Liver (tissue), 9 donors: Measurements from ENCODE around the gene GFI1. TPM values are rescaled to one million over a fixed set of nuclear protein-coding genes. Genes with fewer than 3 reads are reported as not detected.

ENCODE experiments used
- DNase-seq: peaks from one replicate; pipeline ENCODE4 v3.0.0-alpha.2; 2017; ENCODE audit warnings: low spot score
- H3K27ac ChIP-seq, 2 donors: one replicate each; pipeline ENCODE4 v1.7.0; 2013; ENCODE audit warnings: inconsistent platforms in 2 of 2, low read length in 2 of 2, control low read depth in 1 of 2, low read depth in 1 of 2, mild to moderate bottlenecking in 1 of 2
- H3K27me3 ChIP-seq, 4 donors: one replicate each; pipeline versions ENCODE4 v1.6.1 to v1.7.0; 2013; ENCODE audit warnings: low read length in 3 of 4, inconsistent platforms in 1 of 4, mild to moderate bottlenecking in 1 of 4, moderate library complexity in 1 of 4; ENCODE audit not compliant: control insufficient read depth in 4 of 4, insufficient read depth in 4 of 4
- H3K36me3 ChIP-seq, 4 donors: one replicate each; pipeline versions ENCODE4 v1.6.1 to v1.7.0; 2013; ENCODE audit warnings: low read length in 3 of 4, mild to moderate bottlenecking in 3 of 4, low read depth in 1 of 4, moderate library complexity in 1 of 4; ENCODE audit not compliant: control insufficient read depth in 4 of 4, insufficient read depth in 3 of 4
- H3K4me1 ChIP-seq, 4 donors: one replicate each; pipeline versions ENCODE4 v1.6.1 to v1.7.0; 2013; ENCODE audit warnings: low read length in 3 of 4, mild to moderate bottlenecking in 3 of 4, moderate library complexity in 1 of 4; ENCODE audit not compliant: control insufficient read depth in 4 of 4, insufficient read depth in 4 of 4
- H3K4me3 ChIP-seq, 3 donors: one replicate each; pipeline versions ENCODE4 v1.6.1 to v1.7.0; 2013; ENCODE audit warnings: low read length in 3 of 3, control low read depth in 1 of 3, low read depth in 1 of 3, mild to moderate bottlenecking in 1 of 3
- H3K9ac ChIP-seq, 2 donors: one replicate each; pipeline ENCODE4 v1.7.0; 2013; ENCODE audit warnings: low read length in 2 of 2, mild to moderate bottlenecking in 2 of 2, moderate library complexity in 2 of 2, control low read depth in 1 of 2, low read depth in 1 of 2
- H3K9me3 ChIP-seq, 4 donors: one replicate each; pipeline versions ENCODE4 v1.6.1 to v1.7.0; 2013; ENCODE audit warnings: low read length in 3 of 4; ENCODE audit not compliant: control insufficient read depth in 4 of 4
- EGR1 ChIP-seq, 2 donors: IDR thresholded peaks; 2 replicates each; pipeline ENCODE4 v1.6.1; 2016 to 2018; ENCODE audit warnings: antibody characterized with exemption in 2 of 2, low read depth in 2 of 2
- FOXA1 ChIP-seq: IDR thresholded peaks from 2 replicates; pipeline ENCODE4 v1.6.1; 2016; ENCODE audit warnings: antibody characterized with exemption
- FOXA2 ChIP-seq: IDR thresholded peaks from 2 replicates; pipeline ENCODE4 v1.6.1; 2016; ENCODE audit warnings: antibody characterized with exemption
- HNF4A ChIP-seq, 2 donors: conservative IDR thresholded peaks; 2 replicates each; pipeline ENCODE4 v1.6.1; 2016; ENCODE audit warnings: antibody characterized with exemption in 2 of 2, mild to moderate bottlenecking in 2 of 2
- HNF4G ChIP-seq: IDR thresholded peaks from 2 replicates; pipeline ENCODE4 v1.6.1; 2016; ENCODE audit warnings: antibody characterized with exemption
- JUND ChIP-seq, 2 donors: IDR thresholded peaks; 2 replicates each; pipeline ENCODE4 v1.6.1; 2016; ENCODE audit warnings: antibody characterized with exemption in 2 of 2
- NR2F2 ChIP-seq: IDR thresholded peaks from 2 replicates; pipeline ENCODE4 v1.6.1; 2016; ENCODE audit warnings: antibody characterized with exemption
- RAD21 ChIP-seq, 2 donors: IDR thresholded peaks; 2 replicates each; pipeline ENCODE4 v1.6.1; 2016; ENCODE audit warnings: antibody characterized with exemption in 2 of 2, mild to moderate bottlenecking in 2 of 2
- REST ChIP-seq: IDR thresholded peaks from 2 replicates; pipeline ENCODE4 v1.6.1; 2016; ENCODE audit warnings: antibody characterized with exemption, mild to moderate bottlenecking
- RXRA ChIP-seq, 2 donors: IDR thresholded peaks; 2 replicates each; pipeline ENCODE4 v1.6.1; 2017 to 2018; ENCODE audit warnings: antibody characterized with exemption in 2 of 2, mild to moderate bottlenecking in 1 of 2
- SP1 ChIP-seq: IDR thresholded peaks from 2 replicates; pipeline ENCODE4 v1.6.1; 2018; ENCODE audit warnings: antibody characterized with exemption, mild to moderate bottlenecking
- YY1 ChIP-seq: IDR thresholded peaks from 2 replicates; pipeline ENCODE4 v1.6.1; 2016; ENCODE audit warnings: antibody characterized with exemption, mild to moderate bottlenecking
- ZBTB33 ChIP-seq: IDR thresholded peaks from 2 replicates; pipeline ENCODE4 v1.6.1; 2016; ENCODE audit warnings: antibody characterized with exemption
- WGBS: extraction: QIAGEN DNeasy Blood & Tissue Kit; methylation state at CpG from one replicate; pipeline ENCODE4 v1.1.7; 2013; 5-methylcytosine and 5-hydroxymethylcytosine counted together
- polyA plus RNA-seq, 2 donors: library from polyadenylated mRNA; stranded (reverse) in 1 of 2; unstranded in 1 of 2; fragments of 200-250 nt in 1 of 2; fragments of >200 nt in 1 of 2; fragmentation: Nextera tagmentation in 1 of 2; extraction: Ambion mirVana in 1 of 2; gene quantifications; one replicate each; pipeline versions ENCODE4 v1.2.1 to v1.2.3, GENCODE V29; 2013 to 2015
- total RNA-seq, 2 donors: library from RNA; depleted of rRNA; stranded (reverse); fragments of >200 nt; gene quantifications; one replicate each; pipeline ENCODE4 v1.2.3, GENCODE V29; 2014
- TF ChIP-seq, protein P1 (sequence below): IDR thresholded peaks from 2 replicates; pipeline ENCODE4 v1.6.1; 2016; ENCODE audit warnings: antibody characterized with exemption
- TF ChIP-seq, protein P2 (sequence below): IDR thresholded peaks from 2 replicates; pipeline ENCODE4 v1.6.1; 2016; ENCODE audit warnings: antibody characterized with exemption
- TF ChIP-seq, protein P3 (sequence below): fragments of 150-350 bp; IDR thresholded peaks from 2 replicates; pipeline ENCODE4 v1.5.1; 2017; ENCODE audit warnings: improper control_type of control experiment, low read depth, low read length; ENCODE audit not compliant: missing input control
- donor health status: healthy.
- donor health status: healthy.
- donor health status: healthy.
- donor health status: healthy.
- donor health status: healthy.

The GFI1 gene
- total and polyA plus RNA-seq, 4 donors = 0.22 to 3.9 (median 0.55) TPM

GRCh38 chr1:92447033-92447681 lies 39.6 kb downstream of the GFI1 start:
- no peaks in the 10 kb centered on the region for H3K27me3 ChIP-seq
- H3K27ac ChIP-seq = no peak overlapping the region
- no peak for DNase-seq
- peaks cover 0 to 1% (median 0%) of the 10 kb centered on the region in 4 donors for H3K4me1 ChIP-seq
- H3K36me3 ChIP-seq = no peaks in the 10 kb centered on the region
- TF ChIP-seq FOXA2 = no peak
- H3K4me3 ChIP-seq = no peak overlapping the region
- 64% methylated on average over 3 of the region's 3 CpGs for WGBS
- no peak overlapping the region for H3K9ac ChIP-seq
- H3K9me3 ChIP-seq = no peaks in the 10 kb centered on the region

DNA sequence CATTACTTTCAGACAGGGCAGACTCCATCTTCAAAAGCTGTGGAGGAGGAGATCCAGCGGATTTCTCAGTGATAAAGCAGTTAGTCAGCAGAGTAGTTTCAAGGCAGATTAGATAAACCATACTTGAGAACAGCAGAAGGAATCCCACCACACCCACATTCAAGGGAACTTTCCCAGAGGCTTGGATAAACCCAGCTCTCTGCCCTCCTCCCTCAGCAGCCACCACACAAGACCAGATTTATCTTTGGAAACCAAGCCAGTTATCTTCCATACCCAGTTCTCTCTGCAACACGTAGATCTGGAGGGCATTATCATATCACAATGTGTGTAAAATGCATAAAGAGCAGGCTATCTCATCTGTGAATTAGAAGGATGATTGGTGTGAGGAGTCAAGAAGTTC lies 40.2 kb downstream of the GFI1 start:
- Histone ChIP-seq H3K9me3 (no peaks in the 10 kb centered on the region), H3K4me3 (no peak overlapping the region), H3K27ac (no peak overlapping the region), H3K36me3 (no peaks in the 10 kb centered on the region), H3K4me1 (peaks cover 0 to 1% (median 0%) of the 10 kb centered on the region in 4 donors), H3K27me3 (no peaks in the 10 kb centered on the region), H3K9ac (no peak overlapping the region)
- no peak for DNase-seq
- WGBS = 38% methylated on average over 2 of the region's 2 CpGs
- no peak for TF ChIP-seq RAD21 (IDR thresholded peaks at IDR 0.05)
- TF ChIP-seq SP1 = no peak
- TF ChIP-seq FOXA1 = no peak
- no peak for TF ChIP-seq JUND (IDR thresholded peaks at IDR 0.05)
- no peak for TF ChIP-seq HNF4G
- TF ChIP-seq, protein P1, sequence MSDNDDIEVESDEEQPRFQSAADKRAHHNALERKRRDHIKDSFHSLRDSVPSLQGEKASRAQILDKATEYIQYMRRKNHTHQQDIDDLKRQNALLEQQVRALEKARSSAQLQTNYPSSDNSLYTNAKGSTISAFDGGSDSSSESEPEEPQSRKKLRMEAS = no peak
- no peak for TF ChIP-seq YY1
- TF ChIP-seq FOXA2 = no peak
- TF ChIP-seq RXRA (IDR thresholded peaks at IDR 0.05) = no peak
- TF ChIP-seq NR2F2 = no peak
- TF ChIP-seq EGR1 (IDR thresholded peaks at IDR 0.05; ENCODE audit: low read depth in 2 of 2) = no peak
- TF ChIP-seq ZBTB33 = no peak
- TF ChIP-seq, protein P2, sequence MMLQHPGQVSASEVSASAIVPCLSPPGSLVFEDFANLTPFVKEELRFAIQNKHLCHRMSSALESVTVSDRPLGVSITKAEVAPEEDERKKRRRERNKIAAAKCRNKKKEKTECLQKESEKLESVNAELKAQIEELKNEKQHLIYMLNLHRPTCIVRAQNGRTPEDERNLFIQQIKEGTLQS = no peak

DNA sequence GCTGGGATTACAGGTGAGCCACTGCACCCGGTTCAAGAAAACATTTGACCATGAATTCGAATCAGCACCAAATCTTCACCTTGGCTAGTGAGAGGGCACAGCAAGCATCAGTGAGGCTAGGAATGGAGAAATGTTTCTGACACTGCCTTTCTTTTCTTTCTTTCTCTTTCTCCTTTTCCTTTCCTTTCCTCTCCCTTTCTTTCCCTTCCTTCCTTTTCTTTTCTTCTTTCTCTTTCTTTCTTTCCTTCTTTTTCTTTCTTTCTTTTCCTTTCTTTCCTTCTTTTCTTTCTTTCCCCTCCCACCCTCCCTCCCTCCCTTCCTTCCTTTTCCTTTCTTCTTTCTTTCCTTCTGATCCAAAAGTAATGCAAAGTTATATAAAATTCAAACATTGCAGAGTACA lies 40.9 kb downstream of the GFI1 start:
- Histone ChIP-seq H3K9me3 (no peaks in the 10 kb centered on the region), H3K9ac (no peak overlapping the region), H3K4me1 (peaks cover 0 to 1% (median 0%) of the 10 kb centered on the region in 4 donors), H3K36me3 (no peaks in the 10 kb centered on the region), H3K27me3 (no peaks in the 10 kb centered on the region), H3K27ac (no peak overlapping the region), H3K4me3 (no peak overlapping the region)
- WGBS = 91% methylated on average over 2 of the region's 2 CpGs
- TF ChIP-seq SP1 (no peak), FOXA1 (no peak), FOXA2 (no peak), RAD21 (IDR thresholded peaks at IDR 0.05) (no peak), RXRA (IDR thresholded peaks at IDR 0.05) (no peak), REST (no peak), YY1 (no peak), JUND (IDR thresholded peaks at IDR 0.05) (no peak), HNF4A (conservative IDR thresholded peaks at IDR 0.05) (no peak)
- TF ChIP-seq, protein P2 = no peak
- TF ChIP-seq, protein P1 = no peak
- TF ChIP-seq, protein P3, sequence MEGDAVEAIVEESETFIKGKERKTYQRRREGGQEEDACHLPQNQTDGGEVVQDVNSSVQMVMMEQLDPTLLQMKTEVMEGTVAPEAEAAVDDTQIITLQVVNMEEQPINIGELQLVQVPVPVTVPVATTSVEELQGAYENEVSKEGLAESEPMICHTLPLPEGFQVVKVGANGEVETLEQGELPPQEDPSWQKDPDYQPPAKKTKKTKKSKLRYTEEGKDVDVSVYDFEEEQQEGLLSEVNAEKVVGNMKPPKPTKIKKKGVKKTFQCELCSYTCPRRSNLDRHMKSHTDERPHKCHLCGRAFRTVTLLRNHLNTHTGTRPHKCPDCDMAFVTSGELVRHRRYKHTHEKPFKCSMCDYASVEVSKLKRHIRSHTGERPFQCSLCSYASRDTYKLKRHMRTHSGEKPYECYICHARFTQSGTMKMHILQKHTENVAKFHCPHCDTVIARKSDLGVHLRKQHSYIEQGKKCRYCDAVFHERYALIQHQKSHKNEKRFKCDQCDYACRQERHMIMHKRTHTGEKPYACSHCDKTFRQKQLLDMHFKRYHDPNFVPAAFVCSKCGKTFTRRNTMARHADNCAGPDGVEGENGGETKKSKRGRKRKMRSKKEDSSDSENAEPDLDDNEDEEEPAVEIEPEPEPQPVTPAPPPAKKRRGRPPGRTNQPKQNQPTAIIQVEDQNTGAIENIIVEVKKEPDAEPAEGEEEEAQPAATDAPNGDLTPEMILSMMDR = no peak
- no peak for DNase-seq
